Measurements from ENCODE around the gene BIN1.

Gene BIN1

DNA sequence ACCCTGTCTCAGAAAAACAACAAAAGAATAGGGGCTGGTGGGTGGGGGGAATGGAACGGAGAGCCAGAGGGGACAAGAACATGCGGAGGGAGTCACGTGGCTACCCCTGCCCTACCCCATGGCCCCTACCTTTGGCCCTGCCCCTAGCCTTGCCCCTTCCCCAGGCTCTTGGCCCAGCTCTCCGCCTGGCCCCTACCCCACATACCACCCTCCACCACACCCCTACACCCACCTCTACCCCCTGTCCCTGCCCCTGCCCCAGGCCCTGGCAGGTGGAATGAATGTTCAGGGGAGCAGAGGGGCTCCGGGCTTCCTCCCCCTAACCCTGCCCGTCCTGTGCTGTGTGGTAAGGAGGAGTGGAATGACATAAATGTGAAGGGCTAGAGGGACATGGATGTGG lies 15.1 kb downstream of the BIN1 start:
- DNase-seq, result no peak

- no peak for DNase-seq
These were observed 15.8 kb downstream of the BIN1 start for GRCh38 chr2:127091148-127091547.

- DNase-seq, result no peak
These were observed 16.5 kb downstream of the BIN1 start for GRCh38 chr2:127090281-127091120.

GRCh38 chr2:127089478-127090235 lies 17.3 kb downstream of the BIN1 start:
- peak in 1 of 56 donors; percentile 56 for DNase-seq

DNA sequence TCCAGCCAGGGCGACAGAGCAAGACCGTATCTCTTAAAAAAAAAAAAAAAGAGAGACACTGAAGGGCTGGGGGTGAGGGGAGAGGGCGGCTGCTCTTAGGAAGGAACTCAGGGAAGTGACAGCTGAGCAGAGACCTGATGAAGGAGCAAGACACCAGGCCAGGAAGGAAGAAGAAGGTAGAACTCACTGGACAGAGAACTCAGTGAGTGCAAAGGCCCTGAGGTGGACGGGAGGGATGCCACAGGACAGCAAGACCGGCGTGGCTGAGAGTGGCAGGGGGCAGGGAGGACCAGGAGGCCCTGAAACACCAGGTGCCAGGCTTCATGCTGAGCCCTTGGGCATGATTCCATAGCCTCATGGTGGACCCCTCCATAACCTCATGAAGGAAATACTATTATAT lies 18.2 kb downstream of the BIN1 start:
- DNase-seq, result no peak

- no peak for DNase-seq
These were observed 19.0 kb downstream of the BIN1 start for GRCh38 chr2:127087791-127088495.

DNA sequence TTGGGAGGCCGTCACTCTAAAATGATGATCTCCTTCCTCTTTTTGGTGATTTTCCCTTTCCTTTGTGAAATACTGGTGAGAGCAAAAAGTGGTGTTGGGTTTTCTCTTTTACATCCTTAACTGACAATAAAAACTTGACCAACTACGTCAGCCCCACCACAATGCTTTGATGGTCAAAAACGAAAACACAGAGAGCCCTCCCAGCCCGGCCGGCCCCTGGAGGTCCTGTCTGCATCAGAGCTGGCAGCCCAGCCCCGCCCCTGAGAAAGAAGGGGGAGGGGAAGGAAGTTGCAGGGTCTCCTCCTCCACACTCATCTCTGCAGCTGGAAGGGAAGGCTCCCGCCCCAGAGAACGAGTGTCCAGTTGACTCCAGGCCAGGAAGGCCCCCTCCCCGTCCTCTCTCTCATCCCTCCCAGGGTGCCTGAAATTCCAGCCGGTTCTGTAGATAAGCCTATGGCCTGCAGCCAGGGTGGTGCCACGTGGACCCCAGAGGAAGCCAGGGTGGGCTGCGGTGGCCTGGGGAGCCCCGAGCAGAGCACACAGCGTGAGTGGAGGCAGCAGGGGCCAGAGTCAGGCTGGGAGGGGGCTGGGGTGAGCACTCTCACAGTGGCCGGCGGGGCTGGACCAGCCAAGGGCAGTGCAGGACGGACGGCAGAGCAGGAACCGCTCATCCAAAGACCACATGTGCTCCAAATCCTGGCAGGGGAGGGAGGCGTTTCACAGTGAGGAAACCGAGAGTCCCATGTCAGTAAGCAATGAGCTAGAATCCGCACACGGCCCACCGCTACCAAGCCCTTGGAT lies 19.8 kb downstream of the BIN1 start:
- peak in 8 of 56 donors; percentile 24 to 70 (median 40) for DNase-seq

DNA sequence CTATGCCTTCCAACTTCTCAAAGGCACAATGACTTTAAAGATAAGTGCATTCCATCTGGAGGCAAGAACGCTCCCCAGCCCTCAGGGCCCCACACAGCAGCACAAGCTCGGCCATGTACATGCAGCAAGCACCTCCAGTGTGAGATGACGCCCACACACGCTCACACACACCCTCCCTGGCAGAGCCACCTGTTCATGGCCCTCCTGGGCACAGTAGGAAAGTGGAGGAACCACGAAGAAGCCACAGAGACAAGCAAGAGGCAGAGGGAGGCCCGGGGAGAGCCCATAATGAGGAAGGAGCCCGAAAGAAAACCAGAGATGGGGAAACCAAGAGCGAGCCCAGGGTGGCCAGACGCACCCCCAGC lies 21.7 kb downstream of the BIN1 start:
- no peak for DNase-seq

DNA sequence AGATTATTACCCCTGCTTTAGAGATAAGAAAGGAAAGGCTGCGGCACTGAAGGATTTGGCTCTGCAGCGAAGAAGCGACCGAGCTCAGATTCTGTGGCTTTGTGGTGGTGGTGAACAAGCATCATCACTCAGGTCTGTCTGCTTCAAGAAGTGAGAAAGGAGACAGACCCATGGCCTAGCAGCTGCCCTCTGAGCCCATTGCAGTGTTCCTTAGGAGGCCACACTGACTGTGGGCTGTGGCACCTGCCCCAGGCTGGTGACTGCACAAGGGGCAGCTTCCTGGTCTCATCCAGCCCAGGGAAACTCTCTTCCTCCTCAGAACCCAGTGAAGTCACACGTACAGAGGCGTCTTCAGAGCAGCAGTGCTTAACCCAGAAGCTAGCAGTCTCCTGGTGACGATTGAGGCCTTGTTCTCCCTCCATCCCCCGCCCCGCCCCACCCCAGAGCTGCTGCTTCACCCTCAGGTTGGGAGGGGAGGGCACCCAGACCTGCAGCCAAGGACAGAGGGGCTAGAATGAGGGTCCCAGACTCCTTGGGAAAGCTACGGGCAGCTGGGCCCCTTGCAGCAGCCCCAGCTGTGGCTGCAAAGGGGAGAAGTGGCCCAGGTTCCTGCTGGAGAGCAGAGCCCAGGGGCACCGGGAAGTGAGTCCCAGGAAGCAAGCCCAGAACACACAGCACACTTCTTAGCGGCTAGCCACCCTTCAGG lies 22.2 kb downstream of the BIN1 start:
- DNase-seq, result no peak

- DNase-seq, result peak in 38 of 56 donors; percentile 27 to 77 (median 54)
These were observed 23.0 kb downstream of the BIN1 start for GRCh38 chr2:127083819-127084503.

GRCh38 chr2:127082974-127083373 lies 24.0 kb downstream of the BIN1 start:
- no peak for DNase-seq

GRCh38 chr2:127081826-127082633 lies 24.9 kb downstream of the BIN1 start:
- DNase-seq, result peak in 47 of 56 donors; percentile 31 to 86 (median 64)

DNA sequence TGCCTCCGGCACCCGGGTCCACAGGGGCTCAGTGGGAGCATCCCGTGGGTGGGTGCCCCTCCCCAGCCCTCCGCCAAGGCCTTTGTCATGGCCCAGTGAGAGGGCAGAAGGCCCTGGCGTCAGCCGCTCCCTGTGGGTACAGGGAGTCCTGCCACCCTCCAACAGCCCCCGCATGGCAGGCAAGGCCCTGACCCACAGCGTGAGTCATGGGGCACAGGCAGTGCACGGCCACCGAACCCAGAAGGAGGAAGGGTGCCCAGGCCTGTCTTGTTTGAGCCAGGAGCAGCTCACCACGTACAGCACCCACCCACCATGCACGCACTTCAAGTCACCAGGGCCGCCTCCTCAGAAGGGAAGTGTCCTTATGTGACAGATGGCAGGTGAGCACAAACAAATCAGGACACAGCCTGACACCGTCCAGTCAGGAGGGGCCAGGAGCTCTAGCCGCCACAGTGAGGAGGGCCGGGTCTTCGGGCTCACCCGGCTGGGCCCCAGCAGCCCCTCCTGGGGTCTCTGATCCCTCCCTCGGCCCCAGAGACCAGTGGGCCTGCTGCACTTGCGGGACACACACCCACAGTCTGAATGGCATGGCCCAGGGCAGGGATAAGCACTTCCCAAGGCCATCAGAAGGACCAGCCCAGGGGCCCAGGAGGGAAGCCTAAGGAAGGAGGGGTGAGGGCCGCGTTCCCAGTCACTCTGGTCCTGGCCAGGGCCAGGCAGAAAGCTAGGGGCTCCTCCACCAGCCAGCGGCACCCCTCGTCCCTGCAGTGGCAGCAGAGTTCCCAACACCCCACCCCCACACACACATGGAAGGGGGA lies 25.8 kb downstream of the BIN1 start:
- DNase-seq, result peak in 17 of 56 donors; percentile 29 to 73 (median 46)

GRCh38 chr2:127080226-127080937 lies 26.6 kb downstream of the BIN1 start:
- no peak for DNase-seq

- DNase-seq, result no peak
These were observed 27.5 kb downstream of the BIN1 start for GRCh38 chr2:127079358-127079920.

GRCh38 chr2:127078666-127079270 lies 28.2 kb downstream of the BIN1 start:
- no peak for DNase-seq

GRCh38 chr2:127078028-127078427 lies 28.9 kb downstream of the BIN1 start:
- DNase-seq, result peak in 1 of 56 donors; percentile 23

All from amygdala (tissue), 56 donors.